Mesendoderm (in vitro differentiated cells): Measurements from ENCODE around the gene SUFU.

ENCODE experiments used
- DNase-seq: peaks from one replicate; pipeline ENCODE4 v3.0.0; 2013
- H2AK5ac ChIP-seq: 2 replicates; pipeline ENCODE4 v1.6.1; 2013; ENCODE audit warnings: low read length, inconsistent platforms
- H2BK120ac ChIP-seq: 2 replicates; pipeline ENCODE4 v1.6.1; 2013; ENCODE audit warnings: low read depth, mild to moderate bottlenecking, low read length, moderate library complexity, mixed read lengths
- H2BK15ac ChIP-seq: replicated peaks from 2 replicates; pipeline ENCODE4 v1.6.1; 2013; ENCODE audit warnings: low read depth, mild to moderate bottlenecking, moderate library complexity
- H2BK5ac ChIP-seq: 2 replicates; pipeline ENCODE4 v1.6.1; 2013; ENCODE audit warnings: low read length, inconsistent platforms
- H3K18ac ChIP-seq: 2 replicates; pipeline ENCODE4 v1.6.1; 2013; ENCODE audit warnings: mild to moderate bottlenecking, low read length, mixed read lengths
- H3K23ac ChIP-seq: one replicate; pipeline ENCODE4 v1.6.1; 2013; ENCODE audit warnings: low read length
- H3K27ac ChIP-seq: 2 replicates; pipeline ENCODE4 v1.5.1; 2013; ENCODE audit warnings: low read depth, mild to moderate bottlenecking, inconsistent platforms, low read length, moderate library complexity
- H3K27me3 ChIP-seq: 2 replicates; pipeline ENCODE4 v1.6.1; 2013; ENCODE audit warnings: low read length, control low read depth, mild to moderate bottlenecking, inconsistent platforms; ENCODE audit not compliant: insufficient read depth, poor library complexity
- H3K36me3 ChIP-seq: 2 replicates; pipeline ENCODE4 v1.6.1; 2013; ENCODE audit warnings: low read length, inconsistent platforms; ENCODE audit not compliant: control insufficient read depth, insufficient read depth
- H3K4ac ChIP-seq: one replicate; pipeline ENCODE4 v1.6.1; 2013; ENCODE audit warnings: low read depth, mild to moderate bottlenecking, low read length, moderate library complexity
- H3K4me1 ChIP-seq: 2 replicates; pipeline ENCODE4 v1.6.1; 2013; ENCODE audit warnings: low read depth, low read length, inconsistent platforms; ENCODE audit not compliant: control insufficient read depth
- H3K4me2 ChIP-seq: 2 replicates; pipeline ENCODE4 v1.6.1; 2013; ENCODE audit warnings: low read length
- H3K4me3 ChIP-seq: 2 replicates; pipeline ENCODE4 v1.5.1; 2013; ENCODE audit warnings: mild to moderate bottlenecking, low read length
- H3K56ac ChIP-seq: one replicate; pipeline ENCODE4 v1.6.1; 2013; ENCODE audit warnings: low read length
- H3K79me1 ChIP-seq: 2 replicates; pipeline ENCODE4 v1.6.1; 2013; ENCODE audit warnings: low read length, inconsistent platforms
- H3K79me2 ChIP-seq: 2 replicates; pipeline ENCODE4 v1.6.1; 2013; ENCODE audit warnings: mild to moderate bottlenecking, low read length; ENCODE audit not compliant: control insufficient read depth, insufficient read depth
- H3K9ac ChIP-seq: 2 replicates; pipeline ENCODE4 v1.6.1; 2013; ENCODE audit warnings: low read length, inconsistent platforms
- H4K5ac ChIP-seq: one replicate; pipeline ENCODE4 v1.6.1; 2013; ENCODE audit warnings: low read length
- H4K8ac ChIP-seq: one replicate; pipeline ENCODE4 v1.6.1; 2013; ENCODE audit warnings: low read depth, mild to moderate bottlenecking, control low read depth, low read length, moderate library complexity
- WGBS: extraction: QIAGEN DNeasy Blood & Tissue Kit; methylation state at CpG from one replicate; pipeline ENCODE4 v1.1.7; 2013; ENCODE audit warnings: low lambda C conversion rate, missing lambda C conversion rate; ENCODE audit not compliant: insufficient coverage; ENCODE audit errors: extremely low coverage; 5-methylcytosine and 5-hydroxymethylcytosine counted together

SUFU gene

GRCh38 chr10:102673236-102673818 lies 169.6 kb downstream of the SUFU start:
- H3K4me1 ChIP-seq: peaks cover 20% of the 10 kb centered on the region
- no peaks in the 10 kb centered on the region for H3K27me3 ChIP-seq
- H3K56ac ChIP-seq: no peak overlapping the region
- H3K36me3 ChIP-seq: no peaks in the 10 kb centered on the region
- H2BK15ac ChIP-seq: no peak overlapping the region
- WGBS: no CpG with 5 or more reads among the region's 13 CpGs
- H3K18ac ChIP-seq: no peak overlapping the region
- no peak overlapping the region for H3K4me2 ChIP-seq
- H3K9ac ChIP-seq: no peak overlapping the region
- no peak overlapping the region for H4K8ac ChIP-seq
- H2BK5ac ChIP-seq: no peak overlapping the region
- H2AK5ac ChIP-seq: no peak overlapping the region
- no peaks in the 10 kb centered on the region for H3K79me1 ChIP-seq
- H3K4ac ChIP-seq: no peak overlapping the region
- H3K79me2 ChIP-seq: no peaks in the 10 kb centered on the region
- no peak overlapping the region for H2BK120ac ChIP-seq
- H3K4me3 ChIP-seq: no peak overlapping the region
- no peak overlapping the region for H3K23ac ChIP-seq
- no peak overlapping the region for H3K27ac ChIP-seq
- H4K5ac ChIP-seq: no peak overlapping the region
- DNase-seq: no peak

GRCh38 chr10:102673819-102674511 lies 170.2 kb downstream of the SUFU start:
- Histone ChIP-seq H2BK5ac (no peak overlapping the region), H4K8ac (no peak overlapping the region), H3K79me2 (no peaks in the 10 kb centered on the region), H3K56ac (peak overlapping the region; percentile 58), H4K5ac (no peak overlapping the region), H3K4me2 (peak overlapping the region; percentile 10), H3K4me1 (peaks cover 20% of the 10 kb centered on the region), H3K27ac (peak overlapping the region; percentile 46), H2BK15ac (no peak overlapping the region), H3K36me3 (no peaks in the 10 kb centered on the region), H2BK120ac (no peak overlapping the region), H3K23ac (no peak overlapping the region), H2AK5ac (no peak overlapping the region), H3K18ac (no peak overlapping the region), H3K79me1 (no peaks in the 10 kb centered on the region), H3K27me3 (no peaks in the 10 kb centered on the region), H3K9ac (peak overlapping the region; percentile 16), H3K4me3 (no peak overlapping the region), H3K4ac (no peak overlapping the region)
- WGBS: no CpG with 5 or more reads among the region's 19 CpGs
- peak; percentile 75 for DNase-seq

- Histone ChIP-seq H3K36me3 (no peaks in the 10 kb centered on the region), H2BK5ac (no peak overlapping the region), H3K56ac (no peak overlapping the region), H3K4me1 (peaks cover 20% of the 10 kb centered on the region), H3K4ac (no peak overlapping the region), H3K27me3 (no peaks in the 10 kb centered on the region), H3K4me3 (no peak overlapping the region), H3K27ac (peak overlapping the region; percentile 46), H2BK120ac (no peak overlapping the region), H3K79me1 (no peaks in the 10 kb centered on the region), H4K5ac (no peak overlapping the region), H3K9ac (peak overlapping the region; percentile 1), H3K79me2 (no peaks in the 10 kb centered on the region), H2BK15ac (no peak overlapping the region), H3K4me2 (no peak overlapping the region), H3K23ac (no peak overlapping the region), H4K8ac (no peak overlapping the region), H3K18ac (no peak overlapping the region), H2AK5ac (no peak overlapping the region)
- peak; percentile 41 for DNase-seq
- no CpG with 5 or more reads among the region's 2 CpGs for WGBS
Observed at GRCh38 chr10:102674566-102674965, 170.8 kb downstream of the SUFU start.

GRCh38 chr10:102675011-102675665 lies 171.4 kb downstream of the SUFU start:
- Histone ChIP-seq H3K18ac (no peak overlapping the region), H2BK5ac (no peak overlapping the region), H3K4me2 (no peak overlapping the region), H3K79me2 (no peaks in the 10 kb centered on the region), H3K23ac (no peak overlapping the region), H4K8ac (no peak overlapping the region), H3K27ac (peak overlapping the region; percentile 46), H2BK120ac (no peak overlapping the region), H3K4me1 (peaks cover 20% of the 10 kb centered on the region), H3K56ac (no peak overlapping the region), H3K4me3 (no peak overlapping the region), H2BK15ac (no peak overlapping the region), H3K79me1 (no peaks in the 10 kb centered on the region), H3K4ac (no peak overlapping the region), H3K36me3 (no peaks in the 10 kb centered on the region), H4K5ac (no peak overlapping the region), H3K9ac (peak overlapping the region; percentile 1), H2AK5ac (no peak overlapping the region), H3K27me3 (no peaks in the 10 kb centered on the region)
- no peak for DNase-seq
- WGBS: no CpG with 5 or more reads among the region's 8 CpGs

DNA sequence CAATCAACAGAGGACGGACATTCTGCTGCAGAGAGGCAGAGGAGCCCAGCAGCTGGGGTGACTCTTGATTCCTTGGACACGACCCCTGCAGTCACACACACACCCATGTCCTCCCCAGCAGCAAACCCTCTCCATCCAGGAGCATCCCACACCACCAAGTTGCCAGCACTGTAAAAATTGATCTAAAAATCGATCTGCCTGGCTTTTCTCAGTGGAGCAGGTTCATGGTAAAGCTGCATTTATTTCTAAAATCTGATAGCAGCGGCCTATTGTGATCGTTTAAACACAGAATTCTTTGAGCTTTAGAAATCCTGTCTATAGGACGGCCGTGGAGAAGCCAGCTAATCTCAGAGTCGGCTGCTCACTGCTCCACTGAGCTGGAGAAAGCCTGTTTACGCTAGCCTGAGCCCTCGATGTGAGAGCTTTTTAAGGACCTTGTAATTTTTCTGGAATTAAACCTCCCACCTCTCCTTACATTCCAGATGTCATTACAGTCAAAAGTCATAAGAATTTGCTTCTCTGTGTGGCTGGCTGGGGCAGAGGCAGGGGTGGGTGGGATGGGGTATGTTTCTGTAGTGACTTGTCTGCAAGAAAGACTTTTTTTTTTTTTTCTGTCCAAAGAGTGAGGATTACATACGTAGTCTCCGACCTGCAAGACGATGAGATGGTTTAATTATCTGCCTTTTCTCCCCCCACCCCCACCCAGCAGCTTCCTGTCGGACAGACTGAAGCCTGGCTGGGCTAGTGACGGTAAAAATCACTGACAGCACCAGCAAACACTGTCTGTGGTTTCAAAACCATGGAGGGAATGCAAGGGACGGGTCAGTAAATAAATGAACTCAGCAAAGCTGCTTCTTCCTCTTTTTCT lies 172.1 kb downstream of the SUFU start:
- no peaks in the 10 kb centered on the region for H3K79me2 ChIP-seq
- DNase-seq: no peak
- H4K5ac ChIP-seq: no peak overlapping the region
- no peak overlapping the region for H4K8ac ChIP-seq
- peak overlapping the region; percentile 38 for H3K9ac ChIP-seq
- H3K4ac ChIP-seq: no peak overlapping the region
- peaks cover 16% of the 10 kb centered on the region for H3K4me1 ChIP-seq
- H3K27ac ChIP-seq: peak overlapping the region; percentile 46
- H3K27me3 ChIP-seq: no peaks in the 10 kb centered on the region
- no peak overlapping the region for H3K18ac ChIP-seq
- no peak overlapping the region for H3K23ac ChIP-seq
- H3K4me2 ChIP-seq: no peak overlapping the region
- H3K36me3 ChIP-seq: no peaks in the 10 kb centered on the region
- no peak overlapping the region for H3K4me3 ChIP-seq
- no peaks in the 10 kb centered on the region for H3K79me1 ChIP-seq
- H3K56ac ChIP-seq: no peak overlapping the region
- no peak overlapping the region for H2AK5ac ChIP-seq
- no peak overlapping the region for H2BK15ac ChIP-seq
- no peak overlapping the region for H2BK5ac ChIP-seq
- no peak overlapping the region for H2BK120ac ChIP-seq
- WGBS: no CpG with 5 or more reads among the region's 16 CpGs
